Adrenal gland (tissue), 5 donors: Measurements from ENCODE around the gene OSCAR.

ENCODE experiments used
- CTCF ChIP-seq, 6 experiments: fragments of 450-650 bp in 4 of 6; fragments of 200-600 bp in 2 of 6; sonication (generic) in 1 of 6; IDR thresholded peaks; 1 replicate in 5 of 6; 2 replicates in 1 of 6; pipeline versions ENCODE4 v1.5.1 to v1.8.0; 2016 to 2021; ENCODE audit warnings: antibody characterized with exemption in 6 of 6, mild to moderate bottlenecking in 2 of 6, moderate library complexity in 1 of 6
- POLR2A ChIP-seq, 2 donors: fragments of 450-650 bp; IDR thresholded peaks; one replicate each; pipeline ENCODE4 v1.6.1; 2017; ENCODE audit warnings: antibody characterized with exemption in 2 of 2, mild to moderate bottlenecking in 2 of 2, moderate library complexity in 1 of 2
- donor health status: DM: no; HTN: no; CAD: no.

GRCh38 chr19:54069470-54069869, 31.1 kb downstream of the OSCAR start:
- no peak for TF ChIP-seq CTCF (IDR thresholded peaks at IDR 0.05)
- no peak for TF ChIP-seq POLR2A (IDR thresholded peaks at IDR 0.05)
